H1 (cell line): ENCODE data around the gene HOMER3. TPM values are rescaled to one million over a fixed set of nuclear protein-coding genes. Genes with fewer than 3 reads are reported as not detected.

Experiments
- HDAC2 ChIP-seq, 2 experiments: fragments of 300-600 bp in 1 of 2; sonication (generic) in 1 of 2; IDR thresholded peaks; 2 replicates each; pipeline ENCODE4 v1.6.1; 2011 to 2012; ENCODE audit warnings: low read depth in 2 of 2, low read length in 2 of 2, mild to moderate bottlenecking in 2 of 2, moderate library complexity in 2 of 2, borderline replicate concordance in 1 of 2, inconsistent platforms in 1 of 2
- MAX ChIP-seq: IDR thresholded peaks from 2 replicates; pipeline ENCODE4 v1.6.1; 2012; ENCODE audit warnings: inconsistent platforms
- RAD21 ChIP-seq, 2 experiments: IDR thresholded peaks in 1 of 2; conservative IDR thresholded peaks in 1 of 2; 2 replicates each; pipeline ENCODE4 v1.6.1; 2011; ENCODE audit warnings: low read depth in 2 of 2, low read length in 2 of 2, improper control_type of control experiment in 1 of 2, inconsistent platforms in 1 of 2, mild to moderate bottlenecking in 1 of 2, moderate library complexity in 1 of 2
- polyA plus RNA-seq, 7 experiments: library from polyadenylated mRNA; depleted of rRNA in 3 of 7; stranded (reverse) in 5 of 7; unstranded in 2 of 7; fragments of >200 nt in 5 of 7; fragments of 200-250 nt in 2 of 7; gene quantifications; 1 replicate in 5 of 7; 2 replicates in 1 of 7; 4 replicates in 1 of 7; pipeline versions ENCODE4 v1.2.1 to v1.2.3, GENCODE V29; 2011 to 2013; ENCODE audit warnings: missing spikeins in 2 of 7, mixed read lengths in 2 of 7
- total RNA-seq: library from RNA; stranded (reverse); fragmentation: NEBNext Ultra II Directional; extraction: Animal tissue kit (Norgen Biotek cat#: 25700); gene quantifications from 2 replicates; pipeline ENCODE4 v1.2.1, GENCODE V29; 2021
- TF ChIP-seq, protein P1 (sequence below), 3 experiments: IDR thresholded peaks; 1 replicate in 2 of 3; 2 replicates in 1 of 3; pipeline versions ENCODE4 v1.5.1 to v1.6.1; 2011; ENCODE audit warnings: low read length in 3 of 3, mild to moderate bottlenecking in 3 of 3, inconsistent platforms in 2 of 3, low read depth in 1 of 3, moderate library complexity in 1 of 3; ENCODE audit not compliant: insufficient read depth in 1 of 3; ENCODE audit errors: control extremely low read depth in 1 of 3

Gene HOMER3
- total and polyA plus RNA-seq, 2 of the 8 experiments (the other 6 are each of a cell fraction or from before 2014, with no cell fraction given): 28.3 to 41.6 TPM

DNA sequence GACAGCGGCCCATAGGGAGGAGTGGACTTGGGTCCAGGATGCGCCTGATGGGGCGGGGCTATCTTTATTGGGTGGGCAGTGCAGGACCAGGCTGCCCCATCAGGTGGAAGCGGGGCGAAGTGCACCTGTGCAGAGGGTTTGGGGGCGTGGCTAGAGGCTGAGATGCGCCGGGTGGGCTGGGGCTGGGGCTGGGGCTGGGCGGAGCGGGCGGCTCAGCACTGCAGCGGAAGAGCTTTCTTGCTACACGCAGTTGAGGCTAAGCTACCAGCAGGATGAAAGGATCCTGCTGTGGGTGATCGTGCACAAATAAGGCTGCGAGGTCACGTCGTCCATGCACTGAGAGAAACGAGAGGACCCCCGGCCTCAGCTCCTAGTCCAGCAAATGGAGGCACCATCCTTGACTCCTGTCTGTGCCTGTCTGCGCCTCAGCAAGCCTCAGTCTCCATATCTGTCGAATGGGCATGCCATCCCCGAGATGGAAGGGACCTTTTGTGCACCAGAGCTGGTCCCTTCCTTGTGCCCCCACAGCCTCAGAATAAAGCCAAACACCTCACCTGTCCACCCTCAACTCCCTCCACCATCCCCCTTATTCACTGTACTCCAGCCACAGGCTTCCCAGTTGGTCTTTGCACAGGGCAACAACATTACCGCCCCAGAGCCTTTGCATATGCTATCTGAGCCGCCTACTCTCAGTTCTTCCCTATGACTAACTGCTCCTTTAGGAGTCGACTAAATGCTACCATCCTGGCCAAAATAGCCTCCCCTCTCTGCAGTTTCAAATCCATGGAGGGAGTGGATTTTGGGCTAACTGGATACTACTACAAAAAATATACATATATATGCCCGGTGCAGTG is 21.0 kb upstream of the HOMER3 start (continued):
- TF ChIP-seq, protein P1, sequence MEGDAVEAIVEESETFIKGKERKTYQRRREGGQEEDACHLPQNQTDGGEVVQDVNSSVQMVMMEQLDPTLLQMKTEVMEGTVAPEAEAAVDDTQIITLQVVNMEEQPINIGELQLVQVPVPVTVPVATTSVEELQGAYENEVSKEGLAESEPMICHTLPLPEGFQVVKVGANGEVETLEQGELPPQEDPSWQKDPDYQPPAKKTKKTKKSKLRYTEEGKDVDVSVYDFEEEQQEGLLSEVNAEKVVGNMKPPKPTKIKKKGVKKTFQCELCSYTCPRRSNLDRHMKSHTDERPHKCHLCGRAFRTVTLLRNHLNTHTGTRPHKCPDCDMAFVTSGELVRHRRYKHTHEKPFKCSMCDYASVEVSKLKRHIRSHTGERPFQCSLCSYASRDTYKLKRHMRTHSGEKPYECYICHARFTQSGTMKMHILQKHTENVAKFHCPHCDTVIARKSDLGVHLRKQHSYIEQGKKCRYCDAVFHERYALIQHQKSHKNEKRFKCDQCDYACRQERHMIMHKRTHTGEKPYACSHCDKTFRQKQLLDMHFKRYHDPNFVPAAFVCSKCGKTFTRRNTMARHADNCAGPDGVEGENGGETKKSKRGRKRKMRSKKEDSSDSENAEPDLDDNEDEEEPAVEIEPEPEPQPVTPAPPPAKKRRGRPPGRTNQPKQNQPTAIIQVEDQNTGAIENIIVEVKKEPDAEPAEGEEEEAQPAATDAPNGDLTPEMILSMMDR (IDR thresholded peaks at IDR 0.05; ENCODE audit: control extremely low read depth in 1 of 3, insufficient read depth in 1 of 3, low read depth in 1 of 3, low read length in 3 of 3): peak; percentile 32 to 51 (median 47)
- peak; percentile 9; the same call in 1 of the 2 replicates for TF ChIP-seq MAX
- peak in 1 of 2 experiments; percentile 100; a peak in 2 of 4 replicates for TF ChIP-seq HDAC2 (IDR thresholded peaks at IDR 0.05; ENCODE audit: borderline replicate concordance in 1 of 2, low read depth in 2 of 2, low read length in 2 of 2)
- peak; percentile 33 to 45; a peak in 3 of 4 replicates for TF ChIP-seq RAD21 (IDR thresholded peaks at IDR 0.05 in 1 of 2, conservative IDR thresholded peaks at IDR 0.05 in 1 of 2; ENCODE audit: low read depth in 2 of 2, low read length in 2 of 2)
